GM12864 (cell line): ENCODE measurements around the gene RFT1.

Experiments used
- DNase-seq: peaks from one replicate; pipeline ENCODE4 v3.0.0-alpha.2; 2011; ENCODE audit warnings: low read depth
- H3K4me3 ChIP-seq: 2 replicates; pipeline ENCODE4 v1.5.1; 2011; ENCODE audit warnings: mild to moderate bottlenecking, low read depth, low read length, control low read depth
- CTCF ChIP-seq: IDR thresholded peaks from 2 replicates; pipeline ENCODE4 v1.5.1; 2011; ENCODE audit warnings: low read depth, mild to moderate bottlenecking, moderate library complexity, low read length, control low read depth, inconsistent platforms; ENCODE audit errors: missing control alignments

Gene RFT1

GRCh38 chr3:53100818-53101466 is 29.3 kb downstream of the RFT1 start:
- no peak for TF ChIP-seq CTCF
- no peak for DNase-seq
- H3K4me3 ChIP-seq, result no peak overlapping the region

GRCh38 chr3:53097887-53098286 is 32.3 kb downstream of the RFT1 start:
- no peak overlapping the region for H3K4me3 ChIP-seq
- no peak for DNase-seq
- TF ChIP-seq CTCF, result no peak

- no peak overlapping the region for H3K4me3 ChIP-seq
- DNase-seq, result no peak
- no peak for TF ChIP-seq CTCF
These were observed 37.3 kb downstream of the RFT1 start for GRCh38 chr3:53092942-53093341.

- no peak overlapping the region for H3K4me3 ChIP-seq
- TF ChIP-seq CTCF, result no peak
- DNase-seq, result no peak
These were observed 38.0 kb downstream of the RFT1 start for GRCh38 chr3:53092216-53092615.

- no peak for TF ChIP-seq CTCF
- no peak for DNase-seq
- no peak overlapping the region for H3K4me3 ChIP-seq
These were observed 39.2 kb downstream of the RFT1 start for GRCh38 chr3:53091011-53091410.

- no peak overlapping the region for H3K4me3 ChIP-seq
- no peak for DNase-seq
- TF ChIP-seq CTCF, result no peak
These were observed 40.7 kb downstream of the RFT1 start for GRCh38 chr3:53089511-53089910.

GRCh38 chr3:53085476-53085875 is 44.8 kb downstream of the RFT1 start:
- no peak for DNase-seq
- H3K4me3 ChIP-seq, result no peak overlapping the region
- TF ChIP-seq CTCF, result no peak
